RWPE1 (cell line): ENCODE results near the gene NRXN3.

ENCODE experiments used
- CTCF ChIA-PET: fragments of 350-600 bp; sonication (Branson Sonifier 250); formaldehyde crosslinking; extraction: SDS; loops from one replicate; lab custom pipeline; 2021; lab: Yijun Ruan, JAX
- POLR2A ChIA-PET: fragments of 400-600 bp; formaldehyde crosslinking; extraction: SDS; loops from one replicate; lab custom pipeline; 2020; ENCODE audit warnings: antibody characterized with exemption; ENCODE audit not compliant: low non-redundant PET; lab: Yijun Ruan, JAX
- DNase-seq: peaks from one replicate; pipeline ENCODE4 v3.0.0; 2012; ENCODE audit warnings: low spot score
- H3K27ac ChIP-seq: fragments of 450-650 bp; 2 replicates; pipeline ENCODE4 v1.5.1; 2017
- TF ChIP-seq, protein P1 (sequence below): fragments of 450-650 bp; conservative IDR thresholded peaks from 2 replicates; pipeline ENCODE4 v1.5.1; 2017; ENCODE audit warnings: low read depth, mild to moderate bottlenecking

The NRXN3 gene

DNA sequence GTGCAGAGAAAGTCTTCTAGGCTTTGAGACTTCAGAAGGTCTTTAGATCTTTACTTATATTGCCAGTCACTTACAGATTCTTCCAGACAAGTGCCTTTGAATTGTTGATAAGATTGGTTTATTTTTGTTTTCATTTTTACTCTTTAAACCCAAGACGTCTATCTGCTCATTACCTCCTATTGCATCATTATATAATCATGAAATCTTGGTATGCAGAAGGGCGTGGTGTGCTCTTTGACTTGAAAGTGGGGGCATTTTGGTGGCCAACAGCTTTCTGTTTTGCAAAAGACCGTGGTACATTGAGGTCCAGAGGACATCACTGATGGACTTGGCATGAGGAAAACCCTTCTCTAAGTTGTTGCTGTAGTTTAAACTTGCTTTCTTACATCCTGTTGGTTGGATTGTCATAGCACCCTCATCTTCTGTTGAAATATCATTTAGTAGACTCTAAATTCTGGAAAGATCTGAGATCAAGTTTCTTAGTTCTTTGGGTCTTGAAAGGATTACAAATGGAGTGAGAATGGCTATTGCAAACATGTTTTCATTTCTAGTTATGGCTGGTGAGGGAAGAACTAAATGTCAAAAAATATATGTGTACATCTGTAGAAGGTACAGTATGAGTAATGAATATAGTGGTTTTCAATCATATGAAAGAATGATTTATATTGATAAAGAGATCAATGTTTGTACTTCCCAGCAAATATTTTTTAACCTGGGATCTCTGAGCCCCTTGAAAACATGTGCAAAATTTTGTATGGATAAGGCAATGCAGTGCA lies 441.8 kb downstream of the NRXN3 start:
- ChIA-PET POLR2A (no interaction called here), CTCF (interaction anchor here (0.6 to 0.7 kb wide), 3 partner anchors 179 to 620 kb away, joined by 3 read pairs; no protein-coding TSS in a partner anchor)
- no peak overlapping the region for H3K27ac ChIP-seq
- TF ChIP-seq, protein P1, sequence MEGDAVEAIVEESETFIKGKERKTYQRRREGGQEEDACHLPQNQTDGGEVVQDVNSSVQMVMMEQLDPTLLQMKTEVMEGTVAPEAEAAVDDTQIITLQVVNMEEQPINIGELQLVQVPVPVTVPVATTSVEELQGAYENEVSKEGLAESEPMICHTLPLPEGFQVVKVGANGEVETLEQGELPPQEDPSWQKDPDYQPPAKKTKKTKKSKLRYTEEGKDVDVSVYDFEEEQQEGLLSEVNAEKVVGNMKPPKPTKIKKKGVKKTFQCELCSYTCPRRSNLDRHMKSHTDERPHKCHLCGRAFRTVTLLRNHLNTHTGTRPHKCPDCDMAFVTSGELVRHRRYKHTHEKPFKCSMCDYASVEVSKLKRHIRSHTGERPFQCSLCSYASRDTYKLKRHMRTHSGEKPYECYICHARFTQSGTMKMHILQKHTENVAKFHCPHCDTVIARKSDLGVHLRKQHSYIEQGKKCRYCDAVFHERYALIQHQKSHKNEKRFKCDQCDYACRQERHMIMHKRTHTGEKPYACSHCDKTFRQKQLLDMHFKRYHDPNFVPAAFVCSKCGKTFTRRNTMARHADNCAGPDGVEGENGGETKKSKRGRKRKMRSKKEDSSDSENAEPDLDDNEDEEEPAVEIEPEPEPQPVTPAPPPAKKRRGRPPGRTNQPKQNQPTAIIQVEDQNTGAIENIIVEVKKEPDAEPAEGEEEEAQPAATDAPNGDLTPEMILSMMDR = no peak
- no peak for DNase-seq

DNA sequence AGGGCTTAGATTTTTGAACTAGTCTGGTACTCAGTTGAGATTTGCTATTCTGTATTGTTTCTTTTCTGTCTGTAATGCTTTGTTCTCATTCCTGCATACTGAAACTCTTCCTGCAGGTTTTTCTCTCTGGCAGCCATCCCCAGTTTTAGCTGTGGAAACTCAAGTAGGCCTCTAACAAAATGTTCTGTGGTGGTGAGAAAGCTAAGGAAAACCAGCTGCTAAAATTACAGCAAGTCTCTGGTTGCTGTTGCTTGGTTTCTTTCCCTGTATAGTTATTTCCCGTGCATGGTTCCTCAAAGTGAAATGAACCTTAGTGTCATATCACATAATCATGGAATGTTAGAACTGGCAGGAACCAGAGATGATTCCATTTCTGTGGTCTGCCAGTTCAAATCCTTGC lies 442.5 kb downstream of the NRXN3 start:
- DNase-seq = no peak
- TF ChIP-seq, protein P1 = no peak
- H3K27ac ChIP-seq = no peak overlapping the region
- ChIA-PET CTCF (interaction anchor here (0.6 to 0.7 kb wide), 2 partner anchors 179 to 620 kb away, joined by 3 read pairs; no protein-coding TSS in a partner anchor), POLR2A (no interaction called here)

DNA sequence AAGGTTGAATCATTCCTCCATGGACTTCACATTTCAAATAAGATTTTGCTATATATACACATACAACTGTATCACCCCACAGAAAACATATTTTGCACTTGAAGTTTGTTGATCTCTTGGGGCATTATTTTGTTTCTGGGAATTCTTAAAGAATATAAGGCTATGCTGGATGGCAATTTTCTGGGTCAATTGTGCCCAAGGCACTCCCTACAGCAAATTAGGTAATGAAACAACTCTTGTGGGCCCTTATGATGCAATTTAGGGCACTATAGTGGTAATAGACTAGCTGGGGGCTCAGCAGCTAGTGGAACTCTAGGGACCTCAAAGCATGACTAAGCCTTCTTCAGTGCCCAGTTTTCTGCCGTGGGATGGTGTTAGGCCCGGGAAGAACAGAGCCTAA lies 444.4 kb downstream of the NRXN3 start:
- TF ChIP-seq, protein P1 = no peak
- no peak for DNase-seq
- CTCF ChIA-PET = no interaction called here
- H3K27ac ChIP-seq = no peak overlapping the region
- POLR2A ChIA-PET = no interaction called here

DNA sequence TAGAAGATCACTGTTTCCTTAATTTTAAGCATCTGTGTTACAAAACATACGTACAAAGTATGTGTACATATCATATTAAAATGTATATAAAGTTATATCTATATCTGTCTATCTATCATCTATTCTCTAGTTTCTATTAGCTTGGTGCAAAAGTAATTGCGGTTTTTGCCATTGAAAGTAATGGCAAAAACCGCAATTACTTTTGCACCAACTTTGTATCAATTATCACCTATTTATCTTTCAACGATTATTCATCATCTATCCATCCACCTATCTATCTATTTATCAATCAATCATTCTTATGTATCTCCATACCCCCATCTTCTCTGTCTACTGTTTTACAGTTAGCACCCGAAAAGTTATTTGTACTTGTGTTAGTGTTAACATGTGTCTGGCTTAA lies 447.6 kb downstream of the NRXN3 start:
- CTCF ChIA-PET = interaction anchor here (0.6 to 1.6 kb wide), 2 partner anchors 20 to 391 kb away, joined by 3 to 4 read pairs; no protein-coding TSS in a partner anchor
- TF ChIP-seq, protein P1 = no peak
- POLR2A ChIA-PET = no interaction called here
- no peak for DNase-seq
- H3K27ac ChIP-seq = no peak overlapping the region

DNA sequence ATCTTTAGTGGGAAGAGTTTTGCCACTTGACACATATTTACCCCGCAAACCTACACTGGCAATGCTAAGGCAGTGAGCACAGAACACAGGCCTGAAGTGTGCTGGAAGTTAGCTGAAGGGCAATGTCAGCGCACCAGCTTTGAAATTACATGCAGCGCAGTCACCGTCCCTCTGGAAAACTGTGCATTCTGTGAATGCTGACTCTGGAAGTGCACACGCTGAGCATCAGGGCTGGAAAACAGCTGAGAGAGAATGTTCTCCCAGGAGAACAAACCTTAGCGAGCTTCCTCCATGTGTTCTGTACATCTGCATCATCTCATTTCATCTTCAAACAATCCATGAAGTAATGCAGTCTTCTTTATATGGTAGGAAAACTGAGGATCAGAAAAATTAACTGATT lies 448.2 kb downstream of the NRXN3 start:
- ChIA-PET CTCF (interaction anchor here (0.6 to 1.6 kb wide), 2 partner anchors 21 to 732 kb away, joined by 4 to 5 read pairs; no protein-coding TSS in a partner anchor), POLR2A (no interaction called here)
- TF ChIP-seq, protein P1 = no peak
- no peak overlapping the region for H3K27ac ChIP-seq
- no peak for DNase-seq

DNA sequence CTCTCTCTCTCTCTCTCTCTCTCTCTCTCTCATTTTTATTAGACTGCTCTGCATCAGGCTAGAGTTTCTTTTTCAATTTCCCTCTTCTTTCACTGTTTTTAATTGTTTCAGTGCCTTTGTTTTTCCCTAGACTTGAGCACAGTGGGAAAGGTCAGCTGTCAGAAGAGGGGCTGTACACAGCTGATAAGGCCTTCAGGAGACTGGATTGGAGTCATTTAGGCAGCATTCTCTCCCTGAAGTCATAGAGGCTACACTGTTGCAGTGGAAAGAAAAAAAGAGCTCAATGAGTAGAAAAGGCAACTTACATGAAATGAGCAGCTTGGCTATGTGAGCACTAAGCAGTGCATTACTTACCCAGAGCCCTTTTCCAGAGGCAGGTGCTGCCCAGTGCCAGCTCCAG lies 456.9 kb downstream of the NRXN3 start:
- TF ChIP-seq, protein P1 = no peak
- no peak for DNase-seq
- no peak overlapping the region for H3K27ac ChIP-seq
- ChIA-PET CTCF (no interaction called here), POLR2A (no interaction called here)
